A172 (cell line): ENCODE results near the gene SERPINA9. TPM values are rescaled to one million over a fixed set of nuclear protein-coding genes. Genes with fewer than 3 reads are reported as not detected.
"Not testable (repeated sequence)": the region's sequence is repeated elsewhere in the genome, so short reads cannot be mapped to it uniquely, and the experiment has no call there.

Experiments
- DNase-seq: peaks from one replicate; pipeline ENCODE4 v3.0.0-alpha.2; 2015; ENCODE audit warnings: low spot score
- total RNA-seq: library from RNA; depleted of rRNA; stranded (reverse); fragments of >200 nt; shearing (Covaris generic); gene quantifications from 2 replicates; pipeline ENCODE4 v1.2.3, GENCODE V29; 2014; rRNA removed

SERPINA9 gene
- total RNA-seq, 1 experiment from 2014 or later, result not detected

DNA sequence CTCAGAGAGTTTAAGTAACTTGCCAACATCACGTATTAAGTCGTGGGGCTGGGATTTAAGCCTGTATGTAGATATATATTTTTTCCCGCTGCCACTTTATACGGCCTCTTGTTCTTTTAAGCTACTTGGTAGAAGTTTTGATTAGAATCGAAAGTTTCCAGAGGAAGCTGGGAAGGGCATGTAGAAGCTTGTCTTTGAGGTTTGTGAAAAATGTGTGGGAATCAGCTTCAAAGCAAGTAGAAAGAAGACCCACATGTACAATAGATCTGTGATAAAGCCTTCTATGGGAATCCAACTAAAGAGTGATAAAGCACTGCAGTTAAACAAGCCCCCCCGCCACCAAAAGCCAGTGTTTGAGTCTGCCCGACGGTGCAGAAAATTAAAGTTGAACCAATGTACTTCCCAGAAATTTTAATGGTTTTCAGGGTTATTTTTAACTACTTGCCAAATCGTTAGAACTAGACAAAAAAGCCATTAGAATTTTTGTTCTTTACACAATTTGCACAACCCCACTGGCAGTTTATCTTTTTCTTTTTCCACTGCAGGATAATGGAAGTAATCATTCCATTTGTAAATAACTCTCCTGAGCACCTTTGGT lies 48.9 kb downstream of the SERPINA9 start:
- no peak for DNase-seq

DNA sequence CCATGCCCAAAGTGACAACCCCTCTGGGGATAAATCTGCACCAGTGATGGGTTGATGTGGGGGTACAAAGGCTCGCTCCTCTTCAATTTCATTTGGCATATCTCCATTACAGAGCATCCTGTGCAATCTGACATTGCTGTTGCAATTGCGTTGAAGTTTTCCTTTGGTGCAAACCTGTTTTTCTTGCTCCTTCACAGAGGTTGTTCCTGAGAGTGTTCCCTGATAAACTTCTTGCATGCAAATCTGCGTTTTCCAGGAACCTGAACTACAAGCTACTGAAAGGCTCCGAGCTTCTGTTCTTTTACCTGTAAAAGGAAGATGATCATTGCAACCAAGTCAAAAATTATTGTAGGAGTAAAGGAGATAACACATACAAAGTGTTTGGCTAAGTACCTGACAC lies 49.5 kb downstream of the SERPINA9 start:
- DNase-seq, result no peak

DNA sequence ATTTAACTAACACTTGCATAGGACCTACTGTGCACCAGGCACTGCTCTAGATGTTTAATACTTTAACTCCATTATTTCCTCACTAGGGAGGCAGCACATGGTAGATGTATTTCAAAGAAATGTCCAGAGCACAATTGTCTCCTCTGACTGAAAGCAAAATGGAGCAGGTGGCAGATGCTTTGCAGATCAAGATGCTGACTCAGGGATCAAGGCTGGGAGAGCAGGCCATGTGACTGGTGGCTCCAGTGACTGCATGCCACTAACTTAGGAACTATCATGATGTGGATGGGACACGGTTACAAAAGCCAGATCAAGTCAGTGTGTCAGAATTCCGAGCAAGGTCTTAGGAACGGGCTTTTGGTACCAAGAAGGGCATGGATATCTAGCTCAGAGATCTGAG lies 51.6 kb downstream of the SERPINA9 start:
- no peak for DNase-seq

DNA sequence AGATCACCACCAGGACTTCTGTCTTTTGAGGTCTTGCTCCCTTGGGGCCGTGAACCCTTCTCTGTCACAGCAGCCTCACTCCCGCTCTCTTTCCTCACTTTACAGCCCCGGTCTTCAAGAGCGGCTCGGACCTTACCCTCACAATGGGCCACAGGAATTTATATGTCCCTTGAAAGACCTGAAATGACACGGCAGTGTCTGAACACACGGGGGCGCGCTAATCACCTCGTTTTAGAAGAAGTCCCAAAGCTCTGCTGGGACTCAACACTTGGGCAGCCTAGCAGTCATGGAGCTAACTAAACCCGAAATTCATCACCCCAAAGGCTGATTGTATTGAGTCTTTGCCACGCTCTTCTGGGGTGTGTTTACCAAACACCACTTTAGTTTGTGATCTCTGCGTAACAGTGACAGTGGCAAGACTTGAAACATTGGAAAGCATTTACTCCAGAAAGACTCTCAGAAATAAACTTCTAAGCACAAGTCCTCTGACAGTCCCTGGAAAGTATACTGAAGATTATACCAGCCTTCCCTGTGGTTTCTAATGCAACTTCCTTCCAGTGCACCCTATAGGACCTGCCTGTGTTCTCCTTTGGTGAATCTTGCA lies 52.4 kb downstream of the SERPINA9 start:
- DNase-seq, result peak; percentile 42

DNA sequence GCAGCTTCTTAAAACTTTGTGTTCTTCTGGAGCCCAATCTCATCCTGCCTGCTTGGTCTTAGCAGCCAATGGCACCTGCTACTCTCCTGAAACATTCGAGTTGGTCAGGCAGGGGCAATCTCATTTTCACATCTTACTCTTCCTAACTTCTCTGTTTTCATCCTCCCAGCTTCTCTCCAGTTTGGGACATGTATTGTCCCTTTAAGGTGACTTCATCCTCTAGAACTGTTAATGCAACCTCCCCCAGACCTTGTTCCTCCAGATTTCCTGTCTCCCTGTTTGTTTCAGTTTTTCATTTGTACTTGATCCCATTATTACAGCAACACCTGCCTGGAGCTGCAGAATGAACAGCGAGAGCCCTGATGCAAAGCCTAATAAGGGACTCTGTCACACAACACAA lies 54.7 kb downstream of the SERPINA9 start:
- DNase-seq, result no peak

DNA sequence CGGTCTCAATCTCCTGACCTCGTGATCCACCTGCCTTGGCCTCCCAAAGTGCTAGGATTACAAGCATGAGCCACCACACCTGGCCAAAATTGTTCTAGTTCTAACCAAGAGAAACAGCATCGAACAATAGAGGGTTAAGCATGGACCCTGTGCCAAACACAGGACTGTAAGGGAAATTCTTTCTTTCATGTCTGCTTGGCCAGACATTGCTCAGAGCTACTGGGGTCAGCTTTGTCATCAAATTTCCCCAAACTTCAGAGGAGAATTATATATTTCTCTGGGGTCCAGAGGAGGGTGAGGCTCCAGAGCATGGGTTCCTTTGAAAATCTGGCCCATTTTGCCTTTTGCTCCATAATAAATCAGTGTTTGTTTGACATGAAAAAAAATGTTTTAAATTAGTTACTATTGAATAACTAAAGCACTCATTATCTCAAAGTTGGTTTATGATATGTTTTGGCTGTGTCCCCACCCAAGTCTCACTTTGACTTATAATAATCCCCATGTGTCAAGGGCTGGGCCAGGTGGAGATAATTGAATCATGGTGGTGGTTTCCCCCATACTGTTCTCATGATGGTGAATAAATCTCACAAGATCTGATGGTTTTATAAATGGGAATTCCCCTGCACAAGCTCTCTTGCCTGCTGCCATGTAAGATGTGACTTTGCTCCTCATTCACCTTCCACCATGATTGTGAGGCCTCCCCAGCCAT lies 58.3 kb downstream of the SERPINA9 start:
- not testable (repeated sequence) for DNase-seq

Other genes with a start within 250 kb of the SERPINA9 start
- not detected in 2 replicates for gene SERPINA10, start 182.9 kb downstream of the SERPINA9 start, total RNA-seq
- gene SERPINA6, start 152.9 kb downstream of the SERPINA9 start, total RNA-seq, result not detected in 2 replicates
- not detected in 2 replicates for gene SERPINA2, start 109.5 kb downstream of the SERPINA9 start, total RNA-seq
- 0.78 and 1.2 TPM in 2 replicates for gene SERPINA1, start 87.6 kb downstream of the SERPINA9 start, total RNA-seq
- gene SERPINA11, start 23.4 kb downstream of the SERPINA9 start, total RNA-seq, result not detected in 2 replicates
- gene SERPINA12, start 33.3 kb upstream of the SERPINA9 start, total RNA-seq, result not detected in 2 replicates
- not detected in 2 replicates for gene SERPINA4, start 85.2 kb upstream of the SERPINA9 start, total RNA-seq
- 0.36 TPM in 1 of 2 replicates, not detected in the other for gene SERPINA5, start 105.2 kb upstream of the SERPINA9 start, total RNA-seq
- gene SERPINA3, start 136.2 kb upstream of the SERPINA9 start, total RNA-seq, result not detected in 2 replicates